HEK293 (cell line): Measurements from ENCODE around the gene FOXD3.

ENCODE experiments used
- BCL6B ChIP-seq: fragments of 450-650 bp; formaldehyde crosslinking; IDR thresholded peaks from 2 replicates; pipeline ENCODE4 v1.5.1; 2017; ENCODE audit warnings: missing biosample characterization, missing genetic modification characterization
- CTCF ChIP-seq: fragments of 450-650 bp; formaldehyde crosslinking; IDR thresholded peaks from 2 replicates; pipeline ENCODE4 v1.5.1; 2016; ENCODE audit warnings: missing biosample characterization, missing genetic modification characterization
- HOXA7 ChIP-seq: sonication (generic); formaldehyde crosslinking; IDR thresholded peaks from 2 replicates; pipeline ENCODE4 v1.8.1; 2022; ENCODE audit warnings: missing genetic modification reagents, borderline replicate concordance
- KLF1 ChIP-seq: fragments of 450-650 bp; formaldehyde crosslinking; IDR thresholded peaks from 2 replicates; pipeline ENCODE4 v1.5.1; 2016; ENCODE audit warnings: missing biosample characterization, missing genetic modification characterization
- PRDM6 ChIP-seq: fragments of 450-650 bp; formaldehyde crosslinking; IDR thresholded peaks from 2 replicates; pipeline ENCODE4 v1.5.1; 2017; ENCODE audit warnings: missing biosample characterization, missing genetic modification characterization
- YY1 ChIP-seq: fragments of 450-650 bp; formaldehyde crosslinking; IDR thresholded peaks from 2 replicates; pipeline ENCODE4 v1.5.1; 2018; ENCODE audit warnings: missing biosample characterization, missing genetic modification characterization
- ZEB2 ChIP-seq: fragments of 450-650 bp; formaldehyde crosslinking; IDR thresholded peaks from 2 replicates; pipeline ENCODE4 v1.5.1; 2016; ENCODE audit warnings: missing biosample characterization, missing genetic modification characterization
- ZIC2 ChIP-seq: fragments of 450-650 bp; formaldehyde crosslinking; IDR thresholded peaks from 2 replicates; pipeline ENCODE4 v1.5.1; 2016; ENCODE audit warnings: missing biosample characterization, missing genetic modification characterization
- ZNF18 ChIP-seq: fragments of 450-650 bp; formaldehyde crosslinking; IDR thresholded peaks from 2 replicates; pipeline ENCODE4 v1.5.1; 2016; ENCODE audit warnings: missing biosample characterization, missing genetic modification characterization
- ZNF621 ChIP-seq: fragments of 450-650 bp; formaldehyde crosslinking; IDR thresholded peaks from 2 replicates; pipeline ENCODE4 v1.5.1; 2017; ENCODE audit warnings: missing biosample characterization, missing genetic modification characterization
- ZNF639 ChIP-seq: fragments of 450-650 bp; formaldehyde crosslinking; IDR thresholded peaks from 2 replicates; pipeline ENCODE4 v1.5.1; 2016; ENCODE audit warnings: missing biosample characterization, missing genetic modification characterization
- ZNF837 ChIP-seq: fragments of 450-650 bp; formaldehyde crosslinking; IDR thresholded peaks from 2 replicates; pipeline ENCODE4 v1.5.1; 2016; ENCODE audit warnings: missing biosample characterization, missing genetic modification characterization
- TF ChIP-seq, protein P1 (sequence below): fragments of 450-650 bp; formaldehyde crosslinking; conservative IDR thresholded peaks from 2 replicates; pipeline ENCODE4 v1.5.1; 2016; ENCODE audit warnings: low read depth, missing biosample characterization, missing genetic modification characterization

- TF ChIP-seq ZNF621 (tag by site-specific recombination): no peak
- no peak for TF ChIP-seq CTCF (tag by site-specific recombination)
- no peak for TF ChIP-seq HOXA7
- TF ChIP-seq PRDM6 (tag by site-specific recombination): no peak
- TF ChIP-seq ZNF18 (tag by site-specific recombination): no peak
- no peak for TF ChIP-seq ZIC2 (tag by site-specific recombination)
- TF ChIP-seq, protein P1, sequence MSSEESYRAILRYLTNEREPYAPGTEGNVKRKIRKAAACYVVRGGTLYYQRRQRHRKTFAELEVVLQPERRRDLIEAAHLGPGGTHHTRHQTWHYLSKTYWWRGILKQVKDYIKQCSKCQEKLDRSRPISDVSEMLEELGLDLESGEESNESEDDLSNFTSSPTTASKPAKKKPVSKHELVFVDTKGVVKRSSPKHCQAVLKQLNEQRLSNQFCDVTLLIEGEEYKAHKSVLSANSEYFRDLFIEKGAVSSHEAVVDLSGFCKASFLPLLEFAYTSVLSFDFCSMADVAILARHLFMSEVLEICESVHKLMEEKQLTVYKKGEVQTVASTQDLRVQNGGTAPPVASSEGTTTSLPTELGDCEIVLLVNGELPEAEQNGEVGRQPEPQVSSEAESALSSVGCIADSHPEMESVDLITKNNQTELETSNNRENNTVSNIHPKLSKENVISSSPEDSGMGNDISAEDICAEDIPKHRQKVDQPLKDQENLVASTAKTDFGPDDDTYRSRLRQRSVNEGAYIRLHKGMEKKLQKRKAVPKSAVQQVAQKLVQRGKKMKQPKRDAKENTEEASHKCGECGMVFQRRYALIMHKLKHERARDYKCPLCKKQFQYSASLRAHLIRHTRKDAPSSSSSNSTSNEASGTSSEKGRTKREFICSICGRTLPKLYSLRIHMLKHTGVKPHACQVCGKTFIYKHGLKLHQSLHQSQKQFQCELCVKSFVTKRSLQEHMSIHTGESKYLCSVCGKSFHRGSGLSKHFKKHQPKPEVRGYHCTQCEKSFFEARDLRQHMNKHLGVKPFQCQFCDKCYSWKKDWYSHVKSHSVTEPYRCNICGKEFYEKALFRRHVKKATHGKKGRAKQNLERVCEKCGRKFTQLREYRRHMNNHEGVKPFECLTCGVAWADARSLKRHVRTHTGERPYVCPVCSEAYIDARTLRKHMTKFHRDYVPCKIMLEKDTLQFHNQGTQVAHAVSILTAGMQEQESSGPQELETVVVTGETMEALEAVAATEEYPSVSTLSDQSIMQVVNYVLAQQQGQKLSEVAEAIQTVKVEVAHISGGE (tag by site-specific recombination): no peak
- no peak for TF ChIP-seq ZEB2 (tag by site-specific recombination)
- TF ChIP-seq BCL6B (tag by site-specific recombination): no peak
- TF ChIP-seq ZNF837 (tag by site-specific recombination): no peak
- TF ChIP-seq KLF1 (tag by site-specific recombination): no peak
- TF ChIP-seq YY1 (tag by site-specific recombination): no peak
- TF ChIP-seq ZNF639 (tag by site-specific recombination): no peak
These were observed 44.5 kb downstream of the FOXD3 start for GRCh38 chr1:63366908-63367214.
